ENCODE measurements around the gene CHRNE. TPM values are rescaled to one million over a fixed set of nuclear protein-coding genes. Genes with fewer than 3 reads are reported as not detected.

The CHRNE gene
- total and polyA plus RNA-seq, 2 donors (not counting 1 experiment from before 2014, with no cell fraction given) = 0.19 to 0.66 TPM

DNA sequence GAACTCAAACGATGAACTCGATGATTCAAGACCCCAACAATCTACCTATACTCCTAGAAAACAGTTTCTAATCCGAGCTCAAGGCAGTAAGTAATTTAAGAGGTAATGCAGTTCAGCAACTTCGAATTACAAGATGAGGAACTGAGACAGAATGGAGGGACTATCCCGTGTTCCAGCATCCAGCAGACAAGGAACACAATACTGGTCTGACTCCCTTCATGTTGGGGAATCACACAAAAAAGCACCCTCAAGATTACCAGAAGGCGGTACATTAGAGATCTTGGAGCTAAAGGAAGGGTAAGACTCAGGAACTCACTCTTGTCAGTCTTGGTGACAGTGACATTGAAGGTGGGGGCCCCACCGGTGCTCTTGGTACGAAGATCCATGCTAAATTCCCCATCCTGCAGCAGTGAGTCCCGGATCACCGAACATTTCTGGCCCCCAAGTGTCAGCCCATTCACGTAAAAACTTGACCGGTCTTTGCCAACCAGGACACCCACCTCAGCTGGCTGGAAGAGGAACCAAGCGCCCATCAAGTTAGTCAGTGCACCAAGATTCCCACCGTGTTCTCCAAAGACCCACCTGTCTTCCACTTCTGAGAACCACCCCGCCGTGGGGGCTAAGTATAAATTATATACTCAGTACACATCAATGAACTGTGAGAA is 43.5 kb upstream of the CHRNE start:
- Histone ChIP-seq H3K9ac (ENCODE audit: insufficient read depth, low read length) (peak overlapping the region; percentile 66), H3K4me1 (ENCODE audit: control insufficient read depth, extremely low read depth, insufficient read depth, low read length) (peaks cover 21% of the 10 kb centered on the region), H3K4me3 (replicated peaks in 1 of 4; ENCODE audit: control extremely low read depth in 1 of 4, insufficient read depth in 1 of 4, low read depth in 3 of 4, low read length in 4 of 4) (peak overlapping the region; percentile 97 to 98 (median 97)), H3K9me3 (ENCODE audit: control insufficient read depth, insufficient read depth, low read depth, low read length) (no peaks in the 10 kb centered on the region), H3K79me2 (ENCODE audit: control insufficient read depth, insufficient read depth, low read length) (peaks cover 69% of the 10 kb centered on the region), H3K27ac (ENCODE audit: insufficient read depth, low read length) (peak overlapping the region; percentile 73), H3K4me2 (ENCODE audit: extremely low read depth, insufficient read depth, low read length) (peak overlapping the region; percentile 61), H4K20me1 (ENCODE audit: control insufficient read depth, extremely low read depth, insufficient read depth, low read length) (peaks cover 2% of the 10 kb centered on the region), H2AFZ (ENCODE audit: low read length) (no peak overlapping the region), H3K27me3 (ENCODE audit: control insufficient read depth, insufficient read depth, low read length) (no peaks in the 10 kb centered on the region), H3K36me3 (ENCODE audit: control insufficient read depth, insufficient read depth, low read length) (peaks cover 27% of the 10 kb centered on the region)
- TF ChIP-seq EZH2 (IDR thresholded peaks at IDR 0.05; ENCODE audit: low read length, missing control alignments) = no peak
- TF ChIP-seq, protein P1, sequence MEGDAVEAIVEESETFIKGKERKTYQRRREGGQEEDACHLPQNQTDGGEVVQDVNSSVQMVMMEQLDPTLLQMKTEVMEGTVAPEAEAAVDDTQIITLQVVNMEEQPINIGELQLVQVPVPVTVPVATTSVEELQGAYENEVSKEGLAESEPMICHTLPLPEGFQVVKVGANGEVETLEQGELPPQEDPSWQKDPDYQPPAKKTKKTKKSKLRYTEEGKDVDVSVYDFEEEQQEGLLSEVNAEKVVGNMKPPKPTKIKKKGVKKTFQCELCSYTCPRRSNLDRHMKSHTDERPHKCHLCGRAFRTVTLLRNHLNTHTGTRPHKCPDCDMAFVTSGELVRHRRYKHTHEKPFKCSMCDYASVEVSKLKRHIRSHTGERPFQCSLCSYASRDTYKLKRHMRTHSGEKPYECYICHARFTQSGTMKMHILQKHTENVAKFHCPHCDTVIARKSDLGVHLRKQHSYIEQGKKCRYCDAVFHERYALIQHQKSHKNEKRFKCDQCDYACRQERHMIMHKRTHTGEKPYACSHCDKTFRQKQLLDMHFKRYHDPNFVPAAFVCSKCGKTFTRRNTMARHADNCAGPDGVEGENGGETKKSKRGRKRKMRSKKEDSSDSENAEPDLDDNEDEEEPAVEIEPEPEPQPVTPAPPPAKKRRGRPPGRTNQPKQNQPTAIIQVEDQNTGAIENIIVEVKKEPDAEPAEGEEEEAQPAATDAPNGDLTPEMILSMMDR (conservative IDR thresholded peaks at IDR 0.05 in 1 of 2, IDR thresholded peaks at IDR 0.05 in 1 of 2; ENCODE audit: low read depth in 1 of 2, low read length in 2 of 2) = no peak
- DNase-seq (ENCODE audit: low read depth in 2 of 2) = no peak

DNA sequence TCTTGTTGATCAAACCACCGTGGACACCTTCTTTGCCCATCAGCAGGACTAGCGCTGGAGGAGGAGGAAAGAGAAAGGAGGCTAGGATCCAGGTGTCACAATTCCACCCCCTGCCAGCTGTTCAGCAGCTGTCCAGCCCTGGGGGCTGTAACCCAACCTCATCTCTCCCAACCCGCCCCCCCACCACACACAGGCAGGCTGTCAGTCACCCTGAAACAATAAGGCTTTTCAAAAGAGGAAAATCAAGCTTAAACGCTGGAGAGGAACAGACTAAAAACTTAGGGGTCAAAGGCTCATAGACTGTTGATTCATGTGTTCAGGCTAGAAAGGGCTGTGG is 43.0 kb upstream of the CHRNE start:
- peak overlapping the region; percentile 74 for H3K27ac ChIP-seq (ENCODE audit: insufficient read depth, low read length)

GRCh38 chr17:4945176-4945943 is 42.5 kb upstream of the CHRNE start:
- Histone ChIP-seq H3K27ac (ENCODE audit: insufficient read depth, low read length) (peak overlapping the region; percentile 74), H3K4me1 (ENCODE audit: control insufficient read depth, extremely low read depth, insufficient read depth, low read length) (peaks cover 24% of the 10 kb centered on the region), H3K4me2 (ENCODE audit: extremely low read depth, insufficient read depth, low read length) (peak overlapping the region; percentile 63), H3K79me2 (ENCODE audit: control insufficient read depth, insufficient read depth, low read length) (peaks cover 77% of the 10 kb centered on the region), H2AFZ (ENCODE audit: low read length) (no peak overlapping the region), H3K27me3 (ENCODE audit: control insufficient read depth, insufficient read depth, low read length) (no peaks in the 10 kb centered on the region), H4K20me1 (ENCODE audit: control insufficient read depth, extremely low read depth, insufficient read depth, low read length) (peaks cover 2% of the 10 kb centered on the region), H3K9ac (ENCODE audit: insufficient read depth, low read length) (no peak overlapping the region), H3K4me3 (replicated peaks in 1 of 4; ENCODE audit: control extremely low read depth in 1 of 4, insufficient read depth in 1 of 4, low read depth in 3 of 4, low read length in 4 of 4) (peak overlapping the region; percentile 21 to 97 (median 97)), H3K36me3 (ENCODE audit: control insufficient read depth, insufficient read depth, low read length) (peaks cover 27% of the 10 kb centered on the region), H3K9me3 (ENCODE audit: control insufficient read depth, insufficient read depth, low read depth, low read length) (no peaks in the 10 kb centered on the region)
- DNase-seq (ENCODE audit: low read depth in 2 of 2) = peak; percentile 90 to 91
- TF ChIP-seq, protein P1 (conservative IDR thresholded peaks at IDR 0.05 in 1 of 2, IDR thresholded peaks at IDR 0.05 in 1 of 2; ENCODE audit: low read depth in 1 of 2, low read length in 2 of 2) = no peak
- no peak for TF ChIP-seq EZH2 (IDR thresholded peaks at IDR 0.05; ENCODE audit: low read length, missing control alignments)

More for the DNA sequence above, 43.0 kb upstream of the CHRNE start:
- H3K9me3 ChIP-seq (ENCODE audit: control insufficient read depth, insufficient read depth, low read depth, low read length) = no peaks in the 10 kb centered on the region
- TF ChIP-seq, protein P1 (conservative IDR thresholded peaks at IDR 0.05 in 1 of 2, IDR thresholded peaks at IDR 0.05 in 1 of 2; ENCODE audit: low read depth in 1 of 2, low read length in 2 of 2) = no peak
- no peak for TF ChIP-seq EZH2 (IDR thresholded peaks at IDR 0.05; ENCODE audit: low read length, missing control alignments)
- peaks cover 2% of the 10 kb centered on the region for H4K20me1 ChIP-seq (ENCODE audit: control insufficient read depth, extremely low read depth, insufficient read depth, low read length)
- no peak for DNase-seq (ENCODE audit: low read depth in 2 of 2)
- peak overlapping the region; percentile 61 for H3K4me2 ChIP-seq (ENCODE audit: extremely low read depth, insufficient read depth, low read length)
- peaks cover 27% of the 10 kb centered on the region for H3K36me3 ChIP-seq (ENCODE audit: control insufficient read depth, insufficient read depth, low read length)
- H3K4me1 ChIP-seq (ENCODE audit: control insufficient read depth, extremely low read depth, insufficient read depth, low read length) = peaks cover 24% of the 10 kb centered on the region
- H3K4me3 ChIP-seq (replicated peaks in 1 of 4; ENCODE audit: control extremely low read depth in 1 of 4, insufficient read depth in 1 of 4, low read depth in 3 of 4, low read length in 4 of 4) = peak overlapping the region; percentile 97 to 98 (median 97)
- no peaks in the 10 kb centered on the region for H3K27me3 ChIP-seq (ENCODE audit: control insufficient read depth, insufficient read depth, low read length)
- H2AFZ ChIP-seq (ENCODE audit: low read length) = no peak overlapping the region
- H3K79me2 ChIP-seq (ENCODE audit: control insufficient read depth, insufficient read depth, low read length) = peaks cover 74% of the 10 kb centered on the region
- no peak overlapping the region for H3K9ac ChIP-seq (ENCODE audit: insufficient read depth, low read length)

All from fibroblast of lung (primary cell).